ENCODE measurements around the gene JKAMP.

- TF ChIP-seq CTCF (IDR thresholded peaks at IDR 0.05): no peak
- TF ChIP-seq POLR2A (IDR thresholded peaks at IDR 0.05): no peak
Observed at GRCh38 chr14:59532419-59532818, 48.1 kb downstream of the JKAMP start.

All from uterus (tissue), 2 donors.